Hepatocyte (in vitro differentiated cells): ENCODE results near the gene USH2A.

Experiments used
- CTCF ChIP-seq: fragments of 200-600 bp; sonication (generic); IDR thresholded peaks from 2 replicates; pipeline ENCODE4 v1.5.1; 2016; ENCODE audit warnings: antibody characterized with exemption, mild to moderate bottlenecking; ENCODE audit not compliant: poor library complexity
- EZH2 ChIP-seq: fragments of 200-600 bp; sonication (generic); IDR thresholded peaks from 2 replicates; pipeline ENCODE4 v1.6.1; 2016; ENCODE audit warnings: antibody characterized with exemption, mild to moderate bottlenecking, borderline replicate concordance
- EZH2phosphoT487 ChIP-seq: fragments of 200-600 bp; sonication (generic); IDR thresholded peaks from one replicate; pipeline ENCODE4 v1.6.1; 2018; ENCODE audit warnings: antibody characterized with exemption, mild to moderate bottlenecking, low read depth, moderate library complexity; ENCODE audit not compliant: unreplicated experiment, severe bottlenecking

GRCh38 chr1:216464489-216464888, 41.2 kb upstream of the USH2A start:
- TF ChIP-seq CTCF (no peak), EZH2 (no peak), EZH2phosphoT487 (no peak)
